HuH-7 (cell line): Measurements from ENCODE around the gene TAS1R2.
"Not testable (repeated sequence)": the region's sequence is repeated elsewhere in the genome, so short reads cannot be mapped to it uniquely, and the experiment has no call there.

Source experiments
- DNase-seq: peaks from one replicate; pipeline ENCODE4 v3.0.0; 2011; ENCODE audit warnings: low spot score

TAS1R2 gene

DNA sequence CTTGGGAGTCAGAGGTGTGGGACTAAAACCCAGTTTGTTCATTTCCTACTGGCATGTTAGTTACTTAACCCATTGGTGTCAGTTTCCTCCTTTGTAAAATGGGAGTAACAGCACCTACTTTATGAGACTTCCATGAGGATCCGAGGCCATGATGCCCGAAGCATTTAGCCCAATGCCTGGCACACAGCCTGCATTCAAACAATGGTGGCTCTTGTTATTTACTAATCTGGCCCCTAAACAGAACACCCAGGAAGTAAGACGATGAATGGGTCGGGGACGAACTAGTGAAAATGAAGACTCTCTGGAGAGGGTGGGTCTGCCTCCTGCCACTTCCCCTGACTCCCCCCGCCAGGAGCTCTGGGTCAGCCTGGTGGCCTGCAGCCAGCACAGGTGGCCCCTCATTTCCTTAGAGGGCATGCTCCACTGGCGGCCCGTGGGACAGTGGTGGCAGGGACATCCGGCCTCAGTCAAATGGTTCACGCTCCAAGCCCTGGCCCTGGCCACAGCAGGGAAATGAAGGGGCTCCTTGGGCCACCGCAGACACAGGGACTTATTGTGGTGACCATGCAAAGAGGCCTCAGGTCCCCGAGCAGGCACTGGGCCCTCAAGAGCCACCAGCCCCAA lies 9.5 kb upstream of the TAS1R2 start:
- no peak for DNase-seq

DNA sequence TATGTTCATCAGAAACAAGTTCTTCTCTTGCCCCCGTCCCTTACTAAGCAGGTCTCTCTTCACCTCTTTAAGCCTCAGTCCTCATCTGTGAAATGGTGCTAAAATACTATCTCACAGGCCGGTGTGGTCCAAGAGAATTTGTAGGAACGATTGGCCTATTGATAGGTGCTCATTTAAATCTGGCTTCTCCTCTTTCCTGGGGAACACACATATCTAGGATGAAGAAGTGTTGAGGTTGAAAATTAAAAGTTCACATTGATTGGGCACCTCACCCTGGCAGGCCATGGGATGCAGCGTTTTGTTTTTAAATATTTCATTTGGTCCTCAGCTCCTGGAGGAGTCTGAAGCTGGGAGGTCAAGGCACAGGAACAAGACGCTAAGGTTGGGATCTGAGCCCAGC lies 8.9 kb upstream of the TAS1R2 start:
- DNase-seq: no peak

DNA sequence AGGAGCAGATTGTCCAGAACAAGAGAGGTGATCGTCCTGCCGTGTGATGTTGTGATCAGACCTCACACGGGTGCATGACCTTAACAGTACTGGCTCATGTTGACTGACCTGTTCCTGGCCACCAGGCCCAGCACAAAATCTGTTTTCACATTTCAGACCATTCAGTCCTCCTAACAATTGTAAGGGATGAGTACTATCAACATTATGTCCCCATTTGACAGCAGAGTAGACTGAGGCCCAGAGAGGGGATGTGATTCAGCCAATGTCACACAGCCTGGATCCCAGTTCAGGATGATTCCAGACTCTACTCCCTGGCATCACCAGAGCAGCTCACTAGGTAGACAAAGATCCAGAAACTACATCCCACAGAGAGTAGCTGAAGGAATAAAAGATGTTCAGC lies 7.4 kb upstream of the TAS1R2 start:
- DNase-seq: no peak

DNA sequence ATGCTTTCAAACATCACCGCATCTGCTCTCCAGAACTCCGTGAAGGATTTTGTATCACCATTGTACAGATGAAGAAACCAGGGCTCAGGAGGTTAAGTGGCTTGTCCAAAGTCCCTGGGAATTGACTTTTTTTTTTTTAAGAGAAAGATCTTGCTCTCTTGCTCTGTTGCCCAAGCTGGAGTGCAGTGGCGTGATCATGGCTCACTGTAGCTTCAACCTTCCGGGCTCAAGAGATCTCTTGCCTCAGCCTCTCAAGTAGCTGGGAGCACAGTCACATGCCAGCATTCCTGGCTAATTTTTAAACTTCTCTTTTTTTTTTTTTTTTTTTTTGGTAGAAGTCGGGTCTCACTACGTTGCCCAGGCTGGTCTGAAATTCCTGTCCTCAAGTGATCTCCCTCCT lies 6.9 kb upstream of the TAS1R2 start:
- DNase-seq: no peak

DNA sequence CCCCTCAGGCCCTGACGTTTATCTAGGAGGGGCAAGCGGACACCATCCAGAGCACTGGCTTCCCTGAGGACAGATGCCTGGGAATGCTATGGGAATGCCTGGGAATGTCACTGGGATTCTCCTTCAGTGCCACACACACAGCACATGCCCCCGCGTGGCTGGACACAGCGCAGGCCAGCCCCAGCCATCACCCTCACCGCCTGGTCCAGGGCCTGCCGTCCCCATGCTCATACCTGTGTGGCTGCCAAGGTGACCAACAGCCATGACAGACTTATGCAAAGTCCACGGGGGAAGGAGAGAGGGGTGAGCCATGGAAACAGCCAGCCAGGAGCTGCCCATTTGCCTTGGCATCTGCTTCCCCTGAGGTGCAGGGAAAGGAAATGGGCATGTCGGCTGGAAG lies 5.7 kb upstream of the TAS1R2 start:
- DNase-seq: no peak

DNA sequence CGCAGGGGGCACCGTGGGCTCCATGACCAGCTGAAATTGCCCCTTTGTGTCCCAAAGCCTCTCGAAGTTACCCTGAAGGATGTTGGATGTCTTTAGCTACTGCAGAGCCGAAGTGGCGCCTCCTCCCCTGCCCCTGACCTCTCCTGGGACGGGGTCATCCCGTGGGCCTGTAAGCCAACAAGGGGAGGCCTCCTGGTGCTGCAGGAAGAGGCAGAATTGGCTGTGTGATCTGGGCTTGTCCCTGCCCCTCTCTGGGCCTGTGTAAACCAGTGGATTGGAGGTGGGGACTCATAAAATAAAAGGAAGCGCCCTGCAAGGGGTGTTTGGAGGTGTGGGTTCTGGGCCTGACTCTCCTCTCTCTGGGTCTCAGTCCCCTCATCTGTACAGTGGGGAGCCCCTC lies 2.1 kb upstream of the TAS1R2 start:
- no peak for DNase-seq

DNA sequence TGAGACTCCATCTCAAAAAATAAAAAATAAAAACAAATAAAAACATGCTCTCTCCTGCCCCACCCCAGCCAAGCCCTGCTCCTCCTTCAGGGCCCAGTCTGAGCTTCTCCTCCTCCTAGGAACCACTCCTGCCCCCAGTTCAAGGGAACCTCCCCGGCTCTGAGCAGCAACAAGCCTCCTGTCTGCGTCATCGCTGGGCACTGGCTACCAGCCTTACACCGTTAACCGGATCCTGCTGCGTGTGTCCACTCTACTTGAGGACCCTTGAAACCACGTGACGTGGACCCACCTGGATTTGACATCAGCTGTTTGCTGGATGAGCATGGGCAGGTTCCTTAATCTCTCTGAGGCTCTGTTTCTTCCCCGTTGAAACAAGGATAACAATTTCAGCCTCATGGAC lies 1.6 kb upstream of the TAS1R2 start:
- DNase-seq: no peak

DNA sequence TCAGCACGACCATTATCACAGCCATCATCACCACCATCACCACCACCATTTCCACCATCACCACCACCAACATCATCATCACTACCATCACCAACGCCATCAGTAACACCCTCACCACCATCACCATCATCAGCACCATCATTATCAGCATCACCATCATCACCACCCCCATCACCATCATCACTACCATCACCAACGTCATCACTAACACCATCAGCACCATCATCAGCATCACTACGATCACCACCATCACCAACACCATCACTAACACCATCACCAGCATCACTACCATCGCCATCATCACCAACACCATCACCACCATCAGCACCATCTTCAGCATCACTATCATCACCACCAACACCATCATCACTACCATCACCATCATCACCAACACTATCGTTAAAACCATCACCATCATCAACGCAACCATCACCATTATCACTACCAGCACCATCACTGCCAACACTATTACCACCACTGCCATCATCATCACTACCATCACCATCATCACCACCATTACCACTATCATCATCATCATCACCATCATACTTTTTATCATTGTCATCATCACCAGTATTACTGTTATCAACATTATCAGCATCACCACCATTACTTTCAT lies 1.3 kb downstream of the TAS1R2 start:
- no peak for DNase-seq

DNA sequence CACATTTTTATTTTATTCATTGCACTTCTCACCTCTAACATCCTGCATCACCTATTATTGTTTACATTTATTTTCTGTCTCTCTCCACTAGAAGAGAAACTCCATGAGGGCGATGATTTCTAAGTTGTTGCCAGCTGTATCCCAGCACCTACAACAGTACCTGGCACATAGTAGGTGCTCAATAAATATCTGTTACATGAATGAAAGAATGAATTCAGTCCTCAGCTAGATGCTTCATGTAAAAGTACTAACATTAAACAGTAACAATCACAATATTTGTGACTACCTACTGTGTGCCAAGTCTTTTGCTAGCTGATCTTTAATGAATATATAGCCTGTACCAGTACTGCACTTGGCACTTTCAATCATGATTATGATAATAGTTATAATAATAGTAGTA lies 3.0 kb downstream of the TAS1R2 start:
- DNase-seq: no peak

DNA sequence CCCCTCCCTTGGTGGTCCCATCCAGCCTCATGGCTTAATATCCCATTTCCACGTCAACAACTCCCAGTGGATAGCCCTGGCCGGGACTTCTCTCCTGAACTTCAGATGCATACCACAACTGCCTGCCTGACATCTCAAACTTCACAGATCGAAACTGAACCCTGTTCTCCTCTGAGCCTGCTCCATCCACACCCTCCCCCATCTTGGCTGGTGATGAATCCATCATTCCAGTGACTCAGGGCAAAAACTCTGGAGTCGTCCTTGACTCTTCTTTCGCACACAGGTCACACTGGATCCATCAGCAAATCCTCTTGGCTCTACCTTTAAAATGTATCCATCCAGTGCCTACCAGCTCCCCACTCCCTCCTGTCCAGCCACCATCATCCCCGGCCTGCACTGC lies 3.9 kb downstream of the TAS1R2 start:
- DNase-seq: no peak

DNA sequence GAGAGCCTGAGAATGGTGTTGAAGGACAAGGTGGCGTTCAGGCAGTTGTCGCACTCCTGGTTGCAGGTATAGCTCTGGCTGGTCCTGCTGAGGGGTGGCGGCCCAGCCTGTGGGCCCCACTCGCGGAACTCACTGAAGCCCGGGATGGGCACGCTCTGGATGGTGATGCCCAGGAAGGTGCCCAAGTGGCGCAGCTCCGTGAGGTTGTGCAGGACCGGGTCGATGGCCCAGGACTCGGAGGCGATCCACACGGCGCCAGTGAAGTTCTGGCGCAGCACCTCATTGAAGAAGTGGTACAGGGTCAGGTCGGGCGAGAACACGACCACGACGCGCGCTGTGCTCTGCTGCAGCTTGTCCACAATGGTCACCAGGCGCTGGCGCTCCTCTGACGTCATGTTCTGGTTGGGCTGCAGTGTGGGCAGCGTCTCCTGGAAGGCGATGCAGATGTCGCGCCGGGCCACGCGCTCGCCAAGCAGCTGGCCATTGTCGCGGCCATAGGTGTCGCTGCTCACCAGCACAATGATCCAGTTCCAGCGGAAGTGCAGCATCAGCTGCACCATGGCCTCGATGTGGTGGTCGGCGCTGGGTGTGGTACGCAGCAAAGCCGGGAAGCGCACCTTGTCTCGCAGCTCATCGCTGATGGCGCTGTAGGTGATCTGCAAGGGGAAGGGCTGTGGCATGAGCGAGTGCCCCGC lies 5.0 kb downstream of the TAS1R2 start:
- no peak for DNase-seq

DNA sequence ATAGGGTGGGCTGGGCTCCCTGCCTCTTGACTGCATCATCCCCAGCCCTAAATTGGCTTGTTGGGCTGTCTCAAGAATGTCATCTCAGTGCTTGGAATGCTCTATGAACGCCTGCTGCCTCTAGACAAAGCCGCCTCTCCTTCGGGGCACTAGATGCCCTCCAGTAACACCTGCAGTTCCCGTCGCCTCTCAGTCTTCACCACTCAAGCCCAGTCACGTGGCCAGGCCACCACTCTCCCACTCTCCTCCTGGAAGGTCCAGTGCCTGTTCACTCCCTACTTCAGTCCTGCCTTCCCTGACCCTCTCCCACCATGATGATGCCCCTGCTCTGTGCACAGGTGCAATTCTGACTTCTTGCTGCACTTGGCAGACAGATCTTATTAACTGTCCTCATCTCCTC lies 7.0 kb downstream of the TAS1R2 start:
- no peak for DNase-seq

DNA sequence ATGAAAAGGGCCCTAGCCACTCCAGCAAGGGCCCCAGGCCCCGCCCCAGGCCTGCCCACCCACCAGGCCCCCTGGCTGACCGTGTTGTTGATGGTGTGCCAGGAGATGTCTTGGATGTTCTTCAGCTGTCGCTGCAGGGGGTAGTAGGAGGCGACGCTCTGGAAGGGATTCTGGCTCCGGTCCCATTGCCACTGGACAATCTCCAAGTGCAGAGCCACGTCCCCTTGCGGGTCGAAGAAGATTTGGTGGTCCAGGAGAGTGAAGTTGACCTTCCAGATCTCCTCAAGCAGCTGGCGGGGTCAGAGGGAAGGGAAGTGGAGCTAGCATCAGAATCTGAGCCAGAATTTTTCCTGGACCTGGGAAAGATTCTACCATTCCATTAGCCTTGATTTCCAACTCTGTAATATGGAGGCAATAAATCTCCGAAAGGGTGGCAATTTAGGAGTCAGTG lies 10.2 kb downstream of the TAS1R2 start:
- DNase-seq: no peak

DNA sequence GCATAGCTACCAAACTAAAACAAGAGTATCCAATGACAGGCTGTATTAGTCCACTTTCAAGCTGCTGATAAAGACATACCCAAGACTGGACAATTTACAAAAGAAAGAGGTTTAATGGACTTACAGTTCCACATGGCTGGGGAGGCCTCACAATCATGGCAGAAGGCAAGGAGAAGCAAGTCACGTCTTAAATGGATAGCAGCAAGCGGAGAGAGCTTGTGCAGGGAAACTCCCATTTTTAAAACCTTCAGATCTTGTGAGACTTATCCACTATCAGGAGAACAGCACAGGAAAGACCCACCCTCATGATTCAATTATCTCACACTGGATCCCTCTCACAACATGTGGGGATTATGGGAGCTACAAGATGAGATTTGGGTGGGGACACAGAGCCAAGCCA lies 11.7 kb downstream of the TAS1R2 start:
- not testable (repeated sequence) for DNase-seq

DNA sequence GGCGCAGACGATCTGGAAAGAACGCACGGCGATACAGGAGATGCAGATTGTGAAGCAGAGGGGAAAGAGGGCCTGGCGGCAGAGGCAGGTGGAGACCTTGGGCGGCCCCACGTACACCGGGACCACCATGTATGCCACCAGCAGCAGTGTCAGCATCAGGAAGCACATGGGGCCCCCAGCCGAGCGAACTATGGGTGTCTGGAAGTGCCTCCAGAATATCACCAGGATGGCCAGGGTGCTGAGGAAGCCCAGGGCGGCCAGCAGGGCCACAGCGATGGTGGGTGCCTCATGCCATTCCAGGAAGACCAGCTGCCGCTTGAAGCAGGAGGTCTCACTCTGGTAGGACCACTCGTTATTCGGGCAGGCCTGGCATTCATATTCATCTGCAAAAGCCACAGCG lies 19.3 kb downstream of the TAS1R2 start:
- DNase-seq: no peak

DNA sequence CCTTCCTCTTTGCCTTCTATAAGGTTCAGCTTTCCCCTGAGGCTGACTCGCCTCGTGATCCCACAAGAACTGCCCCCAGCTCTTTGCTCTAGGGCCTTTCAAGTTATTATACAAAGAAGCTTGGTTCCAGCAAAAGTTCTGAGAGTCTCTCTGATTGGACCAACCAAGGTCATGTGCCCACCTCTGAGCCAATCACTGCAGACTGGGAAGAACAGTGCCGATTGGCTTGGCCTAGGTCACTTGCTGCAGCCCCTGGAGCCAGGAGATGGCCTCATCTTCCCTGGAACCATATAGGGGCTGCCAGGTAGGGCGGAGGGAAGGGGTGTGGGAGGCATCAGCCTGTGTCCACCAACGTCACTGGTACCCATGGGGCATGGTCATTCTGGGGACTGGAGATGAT lies 22.8 kb downstream of the TAS1R2 start:
- DNase-seq: no peak

DNA sequence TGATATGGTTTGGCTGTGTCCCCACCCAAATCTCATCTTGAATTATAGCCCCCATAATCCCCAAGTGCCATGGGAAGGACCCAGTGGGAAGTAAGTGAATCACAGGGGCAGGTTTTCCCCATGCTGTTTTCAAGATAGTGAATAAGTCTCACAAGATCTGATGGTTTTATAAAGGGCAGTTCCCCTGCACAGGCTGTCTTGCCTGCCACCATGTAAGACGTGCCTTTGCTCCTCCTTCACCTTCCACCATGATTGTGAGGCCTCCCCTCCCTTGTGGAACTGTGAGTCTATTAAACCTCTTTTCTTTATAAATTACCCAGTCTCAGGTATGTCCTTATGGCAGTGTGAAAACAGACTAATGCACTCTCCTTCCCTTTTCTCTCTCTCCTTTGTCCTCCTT lies 27.1 kb downstream of the TAS1R2 start:
- not testable (repeated sequence) for DNase-seq

DNA sequence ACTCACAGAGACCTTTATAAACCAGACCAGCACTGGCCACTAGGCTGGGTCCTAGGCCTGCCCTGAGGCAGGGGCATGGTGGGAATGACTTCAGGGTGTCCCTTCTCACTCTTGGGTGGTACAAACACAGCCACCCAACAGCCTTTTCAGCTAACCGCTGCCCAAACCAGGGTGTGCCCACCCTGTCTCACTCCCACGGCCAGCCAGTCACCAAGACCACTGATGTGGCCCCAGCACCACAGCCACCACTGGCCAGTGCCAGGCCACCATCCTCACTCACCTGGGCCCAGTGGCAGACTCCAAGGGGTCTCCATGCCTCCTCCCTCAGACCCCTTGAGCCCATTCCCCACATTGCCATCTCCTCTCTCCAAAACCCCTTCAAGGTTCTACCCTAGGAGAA lies 27.8 kb downstream of the TAS1R2 start:
- no peak for DNase-seq

DNA sequence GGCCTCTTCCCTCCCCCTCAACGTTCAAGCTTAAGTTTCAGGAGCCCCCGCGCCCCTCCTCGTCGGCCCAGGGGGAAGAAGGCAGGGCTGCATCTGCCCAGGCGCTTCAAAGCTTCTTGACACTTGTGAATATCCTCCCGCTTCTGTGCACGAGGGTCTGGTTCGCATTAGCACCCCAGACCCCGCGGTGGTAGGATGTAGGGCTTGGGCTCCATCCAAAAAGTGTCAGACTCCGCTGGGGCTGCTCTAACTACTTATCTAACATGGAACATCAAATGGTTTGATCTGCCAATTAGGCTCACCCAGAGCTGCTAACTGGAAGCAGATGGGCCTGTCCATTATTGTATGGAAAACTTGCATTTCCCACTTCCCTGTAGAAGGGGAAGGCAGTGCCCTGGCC lies 28.9 kb downstream of the TAS1R2 start:
- no peak for DNase-seq

DNA sequence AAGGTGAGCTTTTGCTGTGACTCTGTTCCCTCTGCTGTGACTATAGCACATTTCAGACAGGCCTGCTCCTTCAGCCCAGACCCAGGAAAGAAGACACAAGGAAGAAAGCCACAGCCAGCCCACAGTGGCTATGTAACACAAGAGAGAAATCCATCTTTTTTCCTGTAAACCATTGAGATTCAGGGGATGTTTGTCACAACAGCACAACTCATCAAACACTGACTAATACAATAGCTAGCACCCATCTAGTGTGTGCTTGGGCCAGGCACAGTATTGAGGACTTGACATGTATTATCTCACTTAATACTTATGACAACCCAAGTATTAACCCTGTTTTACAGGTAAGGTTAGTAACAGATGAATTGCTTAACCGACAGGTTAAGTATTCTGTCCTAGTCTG lies 29.8 kb downstream of the TAS1R2 start:
- DNase-seq: no peak

DNA sequence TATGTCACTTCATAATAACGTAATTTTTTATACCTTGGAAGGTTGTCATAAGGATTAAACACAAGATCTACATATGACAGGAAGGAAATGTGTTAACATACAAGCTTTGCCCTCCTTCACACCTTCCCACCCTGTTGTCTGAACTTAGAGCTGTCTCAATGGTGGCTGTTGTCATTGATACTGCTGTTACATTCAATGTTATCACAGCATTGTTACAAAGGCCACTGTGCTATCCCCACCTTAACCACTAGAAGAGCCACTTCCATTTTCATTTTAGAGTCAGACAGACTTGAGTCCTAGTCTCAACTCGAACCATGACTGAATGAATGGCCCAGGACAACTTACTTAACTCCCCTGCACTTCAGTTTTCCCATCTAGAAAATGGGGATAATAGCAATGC lies 31.2 kb downstream of the TAS1R2 start:
- DNase-seq: no peak

DNA sequence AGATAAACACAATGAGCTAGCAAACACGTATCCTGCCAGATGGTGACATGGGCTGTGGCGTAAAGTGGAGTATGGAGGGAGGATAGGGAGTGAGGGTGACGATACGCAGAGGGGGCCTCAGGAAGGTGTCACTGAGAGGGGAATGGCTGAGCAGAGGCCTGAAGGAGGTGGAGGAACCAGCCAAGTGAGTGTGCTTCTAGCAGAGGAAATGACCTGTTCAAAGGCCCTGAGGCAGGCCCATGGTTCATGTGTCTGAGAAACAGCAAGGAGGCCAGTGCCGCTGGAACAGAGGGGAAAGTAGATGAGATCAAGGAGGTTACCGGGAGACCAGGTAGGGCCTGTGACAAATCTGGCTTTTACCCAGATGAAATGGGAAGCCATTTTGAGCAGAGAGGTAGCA lies 36.0 kb downstream of the TAS1R2 start:
- DNase-seq: no peak

DNA sequence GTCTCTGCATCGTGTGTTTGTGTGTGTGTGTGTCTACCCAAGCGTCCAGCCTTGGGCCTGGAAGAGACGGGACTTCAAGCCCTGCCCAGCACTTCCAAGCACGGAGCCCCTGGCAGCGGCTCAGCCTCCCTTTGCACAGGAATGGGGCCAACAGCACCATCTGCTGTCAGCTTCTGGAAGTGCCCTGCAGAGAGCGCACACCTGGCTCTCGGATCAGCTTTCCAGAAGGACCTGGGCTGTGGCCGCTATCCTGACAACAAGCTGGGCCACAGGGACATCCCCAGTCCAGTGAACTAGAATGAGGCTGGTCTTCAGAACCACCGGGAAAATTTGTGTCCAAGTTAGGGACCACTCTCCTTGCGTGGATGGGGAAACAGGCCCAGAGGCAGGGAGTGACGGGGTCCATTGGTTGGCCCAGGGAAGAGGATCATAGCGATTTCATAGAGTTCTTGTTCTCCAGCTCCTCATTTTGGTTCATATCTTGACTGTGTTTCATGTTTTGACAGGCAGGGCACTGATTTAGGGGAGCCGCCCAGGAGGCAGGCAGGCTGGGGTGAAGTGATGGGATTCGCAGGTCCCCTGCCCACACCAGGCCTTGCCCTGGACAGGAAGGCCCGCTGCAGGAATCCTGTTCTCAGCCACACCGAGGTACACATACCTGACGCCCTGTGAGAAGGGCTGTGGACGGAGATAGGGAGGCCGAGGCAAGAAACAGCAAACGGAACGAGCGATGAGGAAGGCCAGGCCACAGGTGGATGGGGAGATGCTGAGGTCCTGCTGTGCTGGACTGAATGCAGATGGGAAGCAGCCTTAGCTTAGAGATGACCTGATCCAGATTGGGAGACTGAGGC lies 38.4 kb downstream of the TAS1R2 start:
- DNase-seq: peak; percentile 84
